Upper lobe of left lung (tissue), 4 donors: ENCODE data around the gene ZSCAN32.

ENCODE experiments used
- CTCF ChIP-seq, 6 experiments: fragments of 450-650 bp in 4 of 6; fragments of 200-600 bp in 2 of 6; sonication (generic) in 2 of 6; IDR thresholded peaks; one replicate each; pipeline ENCODE4 v1.5.1; 2016 to 2019; ENCODE audit warnings: antibody characterized with exemption in 6 of 6
- EP300 ChIP-seq, 4 donors: sonication (generic); formaldehyde crosslinking; IDR thresholded peaks; one replicate each; pipeline ENCODE4 v1.5.1; 2017; ENCODE audit warnings: antibody characterized with exemption in 4 of 4, control low read depth in 2 of 4
- POLR2A ChIP-seq, 4 donors: fragments of 450-650 bp; IDR thresholded peaks; one replicate each; pipeline ENCODE4 v1.5.1; 2016 to 2017; ENCODE audit warnings: antibody characterized with exemption in 4 of 4, mild to moderate bottlenecking in 2 of 4
- POLR2AphosphoS5 ChIP-seq, 2 donors: sonication (generic); formaldehyde crosslinking; IDR thresholded peaks; one replicate each; pipeline ENCODE4 v1.5.1; 2017; ENCODE audit warnings: antibody characterized with exemption in 2 of 2

GRCh38 chr16:3439637-3440036 lies 38.8 kb upstream of the ZSCAN32 start:
- no peak for TF ChIP-seq CTCF (IDR thresholded peaks at IDR 0.05)
- TF ChIP-seq POLR2A (IDR thresholded peaks at IDR 0.05): no peak
- TF ChIP-seq EP300 (IDR thresholded peaks at IDR 0.05): no peak
- no peak for TF ChIP-seq POLR2AphosphoS5 (IDR thresholded peaks at IDR 0.05)
